HEK293 (cell line): ENCODE measurements around the gene PLEKHF1.
A peak's percentile ranks its signal among the peaks of the same experiment; 100 is the strongest.

Source experiments
- GLI4 ChIP-seq: fragments of 450-650 bp; formaldehyde crosslinking; IDR thresholded peaks from 2 replicates; pipeline ENCODE4 v1.5.1; 2016; ENCODE audit warnings: missing biosample characterization, missing genetic modification characterization
- HOXD13 ChIP-seq: sonication (generic); formaldehyde crosslinking; IDR thresholded peaks from 2 replicates; pipeline ENCODE4 v1.8.0; 2022; ENCODE audit warnings: missing genetic modification reagents, borderline replicate concordance
- KLF7 ChIP-seq: fragments of 450-650 bp; formaldehyde crosslinking; IDR thresholded peaks from 2 replicates; pipeline ENCODE4 v1.5.1; 2016; ENCODE audit warnings: missing biosample characterization, missing genetic modification characterization, borderline replicate concordance
- PATZ1 ChIP-seq: fragments of 450-650 bp; formaldehyde crosslinking; IDR thresholded peaks from 2 replicates; pipeline ENCODE4 v1.5.1; 2016; ENCODE audit warnings: missing biosample characterization, missing genetic modification characterization
- REPIN1 ChIP-seq: fragments of 450-650 bp; formaldehyde crosslinking; IDR thresholded peaks from 2 replicates; pipeline ENCODE4 v1.5.1; 2017; ENCODE audit warnings: missing biosample characterization, missing genetic modification characterization, low read depth
- REST ChIP-seq: fragments of 450-650 bp; formaldehyde crosslinking; IDR thresholded peaks from 2 replicates; pipeline ENCODE4 v1.5.1; 2016; ENCODE audit warnings: missing biosample characterization, missing genetic modification characterization
- SP2 ChIP-seq: fragments of 450-650 bp; formaldehyde crosslinking; IDR thresholded peaks from 2 replicates; pipeline ENCODE4 v1.5.1; 2016; ENCODE audit warnings: missing biosample characterization, missing genetic modification characterization
- ZBTB1 ChIP-seq: fragments of 450-650 bp; formaldehyde crosslinking; IDR thresholded peaks from 2 replicates; pipeline ENCODE4 v1.5.1; 2016; ENCODE audit warnings: missing biosample characterization, missing genetic modification characterization
- ZFP37 ChIP-seq: fragments of 450-650 bp; formaldehyde crosslinking; IDR thresholded peaks from 2 replicates; pipeline ENCODE4 v1.5.1; 2016; ENCODE audit warnings: missing biosample characterization, missing genetic modification characterization
- ZFP41 ChIP-seq: fragments of 450-650 bp; formaldehyde crosslinking; IDR thresholded peaks from 2 replicates; pipeline ENCODE4 v1.5.1; 2016; ENCODE audit warnings: missing biosample characterization, missing genetic modification characterization, borderline replicate concordance
- ZNF214 ChIP-seq: fragments of 450-650 bp; formaldehyde crosslinking; IDR thresholded peaks from 2 replicates; pipeline ENCODE4 v1.5.1; 2017; ENCODE audit warnings: missing biosample characterization, mild to moderate bottlenecking, missing genetic modification characterization, borderline replicate concordance
- ZNF23 ChIP-seq: fragments of 450-650 bp; formaldehyde crosslinking; IDR thresholded peaks from 2 replicates; pipeline ENCODE4 v1.5.1; 2016; ENCODE audit warnings: missing biosample characterization, missing genetic modification characterization, borderline replicate concordance
- ZNF24 ChIP-seq: fragments of 450-650 bp; formaldehyde crosslinking; IDR thresholded peaks from 2 replicates; pipeline ENCODE4 v1.5.1; 2016; ENCODE audit warnings: missing biosample characterization, missing genetic modification characterization
- ZNF302 ChIP-seq: fragments of 450-650 bp; formaldehyde crosslinking; IDR thresholded peaks from 2 replicates; pipeline ENCODE4 v1.5.1; 2016; ENCODE audit warnings: missing biosample characterization, missing genetic modification characterization, low read depth
- ZNF350 ChIP-seq: fragments of 450-650 bp; formaldehyde crosslinking; IDR thresholded peaks from 2 replicates; pipeline ENCODE4 v1.5.0; 2017; ENCODE audit warnings: missing biosample characterization, mild to moderate bottlenecking, missing genetic modification characterization
- ZNF354C ChIP-seq: fragments of 450-650 bp; formaldehyde crosslinking; IDR thresholded peaks from 2 replicates; pipeline ENCODE4 v1.5.1; 2016; ENCODE audit warnings: missing biosample characterization, missing genetic modification characterization, low read depth, borderline replicate concordance
- ZNF391 ChIP-seq: fragments of 450-650 bp; formaldehyde crosslinking; IDR thresholded peaks from 2 replicates; pipeline ENCODE4 v1.5.1; 2016; ENCODE audit warnings: low read depth, missing biosample characterization, missing genetic modification characterization, borderline replicate concordance
- ZNF561 ChIP-seq: fragments of 450-650 bp; IDR thresholded peaks from 2 replicates; pipeline ENCODE4 v1.5.1; 2018; ENCODE audit warnings: missing biosample characterization, missing genetic modification characterization, borderline replicate concordance
- ZNF585B ChIP-seq: fragments of 450-650 bp; formaldehyde crosslinking; IDR thresholded peaks from 2 replicates; pipeline ENCODE4 v1.5.1; 2016; ENCODE audit warnings: missing biosample characterization, missing genetic modification characterization
- ZNF629 ChIP-seq: fragments of 450-650 bp; formaldehyde crosslinking; IDR thresholded peaks from 2 replicates; pipeline ENCODE4 v1.5.1; 2017; ENCODE audit warnings: missing biosample characterization, missing genetic modification characterization
- ZNF645 ChIP-seq: fragments of 450-650 bp; formaldehyde crosslinking; IDR thresholded peaks from 2 replicates; pipeline ENCODE4; 2016; ENCODE audit warnings: missing biosample characterization, missing genetic modification characterization
- ZNF664 ChIP-seq: fragments of 450-650 bp; formaldehyde crosslinking; IDR thresholded peaks from 2 replicates; pipeline ENCODE4 v1.5.1; 2016; ENCODE audit warnings: missing biosample characterization, missing genetic modification characterization
- ZNF747 ChIP-seq: fragments of 450-650 bp; formaldehyde crosslinking; IDR thresholded peaks from 2 replicates; pipeline ENCODE4 v1.5.1; 2016; ENCODE audit warnings: missing biosample characterization, missing genetic modification characterization
- ZNF785 ChIP-seq: fragments of 450-650 bp; formaldehyde crosslinking; IDR thresholded peaks from 2 replicates; pipeline ENCODE4 v1.5.1; 2016; ENCODE audit warnings: missing biosample characterization, missing genetic modification characterization
- TF ChIP-seq, protein P1 (sequence below): fragments of 450-650 bp; formaldehyde crosslinking; IDR thresholded peaks from 2 replicates; pipeline ENCODE4 v1.5.1; 2016; ENCODE audit warnings: missing biosample characterization, missing genetic modification characterization, borderline replicate concordance
- TF ChIP-seq, protein P2 (sequence below): fragments of 450-650 bp; formaldehyde crosslinking; IDR thresholded peaks from 2 replicates; pipeline ENCODE4 v1.5.1; 2016; ENCODE audit warnings: missing biosample characterization, missing genetic modification characterization

PLEKHF1 gene

DNA sequence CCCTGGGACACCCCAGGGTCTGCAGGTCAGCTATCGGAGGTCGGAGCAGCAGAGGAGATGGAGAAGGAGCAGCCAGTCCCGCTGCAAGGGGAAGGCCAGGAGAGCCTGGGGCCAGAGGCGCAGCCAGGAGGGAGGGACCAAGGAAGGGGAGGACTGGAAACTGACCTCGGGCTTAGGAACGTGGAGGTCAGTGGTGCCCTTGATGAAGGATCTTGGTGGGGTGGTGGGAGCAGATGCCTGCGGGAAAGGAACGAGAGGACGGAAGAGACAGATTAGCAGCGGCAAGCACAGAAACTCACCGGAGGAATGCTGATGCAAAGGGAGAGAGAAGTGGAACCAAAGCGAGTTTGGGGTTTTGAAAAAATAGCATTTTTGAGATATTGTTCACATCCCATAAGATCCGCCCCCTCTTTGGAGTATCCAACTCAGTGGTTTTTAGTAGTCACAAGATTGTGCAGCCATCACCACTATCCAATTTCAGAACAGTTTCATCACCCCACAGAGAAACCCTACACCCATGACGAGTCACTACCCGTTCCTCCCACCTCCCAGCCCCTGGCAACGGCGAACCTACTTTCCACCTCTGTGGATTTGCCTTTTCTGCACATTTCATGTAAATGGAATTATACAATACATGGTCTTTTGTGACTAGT, 22.1 kb downstream of the PLEKHF1 start (continued):
- TF ChIP-seq, protein P1, sequence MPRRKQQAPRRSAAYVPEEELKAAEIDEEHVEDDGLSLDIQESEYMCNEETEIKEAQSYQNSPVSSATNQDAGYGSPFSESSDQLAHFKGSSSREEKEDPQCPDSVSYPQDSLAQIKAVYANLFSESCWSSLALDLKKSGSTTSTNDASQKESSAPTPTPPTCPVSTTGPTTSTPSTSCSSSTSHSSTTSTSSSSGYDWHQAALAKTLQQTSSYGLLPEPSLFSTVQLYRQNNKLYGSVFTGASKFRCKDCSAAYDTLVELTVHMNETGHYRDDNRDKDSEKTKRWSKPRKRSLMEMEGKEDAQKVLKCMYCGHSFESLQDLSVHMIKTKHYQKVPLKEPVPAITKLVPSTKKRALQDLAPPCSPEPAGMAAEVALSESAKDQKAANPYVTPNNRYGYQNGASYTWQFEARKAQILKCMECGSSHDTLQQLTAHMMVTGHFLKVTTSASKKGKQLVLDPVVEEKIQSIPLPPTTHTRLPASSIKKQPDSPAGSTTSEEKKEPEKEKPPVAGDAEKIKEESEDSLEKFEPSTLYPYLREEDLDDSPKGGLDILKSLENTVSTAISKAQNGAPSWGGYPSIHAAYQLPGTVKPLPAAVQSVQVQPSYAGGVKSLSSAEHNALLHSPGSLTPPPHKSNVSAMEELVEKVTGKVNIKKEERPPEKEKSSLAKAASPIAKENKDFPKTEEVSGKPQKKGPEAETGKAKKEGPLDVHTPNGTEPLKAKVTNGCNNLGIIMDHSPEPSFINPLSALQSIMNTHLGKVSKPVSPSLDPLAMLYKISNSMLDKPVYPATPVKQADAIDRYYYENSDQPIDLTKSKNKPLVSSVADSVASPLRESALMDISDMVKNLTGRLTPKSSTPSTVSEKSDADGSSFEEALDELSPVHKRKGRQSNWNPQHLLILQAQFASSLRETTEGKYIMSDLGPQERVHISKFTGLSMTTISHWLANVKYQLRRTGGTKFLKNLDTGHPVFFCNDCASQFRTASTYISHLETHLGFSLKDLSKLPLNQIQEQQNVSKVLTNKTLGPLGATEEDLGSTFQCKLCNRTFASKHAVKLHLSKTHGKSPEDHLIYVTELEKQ: peak; percentile 45; the same call in 1 of the 2 replicates
- no peak; the same call in 1 of the 2 replicates for TF ChIP-seq ZNF664 (tag by site-specific recombination)
- no peak for TF ChIP-seq ZNF585B (tag by site-specific recombination)
- peak; percentile 73 for TF ChIP-seq ZNF629 (tag by site-specific recombination)
- no peak for TF ChIP-seq ZBTB1
- TF ChIP-seq ZNF354C (tag by site-specific recombination): 0 out of 2 replicates have a peak, but pooled peaks have one; percentile 47
- no peak; the same call in 1 of the 2 replicates for TF ChIP-seq SP2 (tag by site-specific recombination)
- no peak for TF ChIP-seq KLF7
- TF ChIP-seq ZFP37: no peak
- no peak for TF ChIP-seq ZNF391 (tag by site-specific recombination)
- TF ChIP-seq PATZ1 (tag by site-specific recombination): peak; percentile 84
- TF ChIP-seq ZNF561 (tag by site-specific recombination): no peak
- TF ChIP-seq ZNF350 (tag by site-specific recombination): no peak
- no peak for TF ChIP-seq HOXD13 (CRISPR knock-in tag)
- 0 out of 2 replicates have a peak, but pooled peaks have one; percentile 72 for TF ChIP-seq ZNF747
- TF ChIP-seq REPIN1 (tag by site-specific recombination): no peak
- no peak for TF ChIP-seq ZNF23 (tag by site-specific recombination)
- TF ChIP-seq ZNF302 (tag by site-specific recombination): no peak
- TF ChIP-seq, protein P2, sequence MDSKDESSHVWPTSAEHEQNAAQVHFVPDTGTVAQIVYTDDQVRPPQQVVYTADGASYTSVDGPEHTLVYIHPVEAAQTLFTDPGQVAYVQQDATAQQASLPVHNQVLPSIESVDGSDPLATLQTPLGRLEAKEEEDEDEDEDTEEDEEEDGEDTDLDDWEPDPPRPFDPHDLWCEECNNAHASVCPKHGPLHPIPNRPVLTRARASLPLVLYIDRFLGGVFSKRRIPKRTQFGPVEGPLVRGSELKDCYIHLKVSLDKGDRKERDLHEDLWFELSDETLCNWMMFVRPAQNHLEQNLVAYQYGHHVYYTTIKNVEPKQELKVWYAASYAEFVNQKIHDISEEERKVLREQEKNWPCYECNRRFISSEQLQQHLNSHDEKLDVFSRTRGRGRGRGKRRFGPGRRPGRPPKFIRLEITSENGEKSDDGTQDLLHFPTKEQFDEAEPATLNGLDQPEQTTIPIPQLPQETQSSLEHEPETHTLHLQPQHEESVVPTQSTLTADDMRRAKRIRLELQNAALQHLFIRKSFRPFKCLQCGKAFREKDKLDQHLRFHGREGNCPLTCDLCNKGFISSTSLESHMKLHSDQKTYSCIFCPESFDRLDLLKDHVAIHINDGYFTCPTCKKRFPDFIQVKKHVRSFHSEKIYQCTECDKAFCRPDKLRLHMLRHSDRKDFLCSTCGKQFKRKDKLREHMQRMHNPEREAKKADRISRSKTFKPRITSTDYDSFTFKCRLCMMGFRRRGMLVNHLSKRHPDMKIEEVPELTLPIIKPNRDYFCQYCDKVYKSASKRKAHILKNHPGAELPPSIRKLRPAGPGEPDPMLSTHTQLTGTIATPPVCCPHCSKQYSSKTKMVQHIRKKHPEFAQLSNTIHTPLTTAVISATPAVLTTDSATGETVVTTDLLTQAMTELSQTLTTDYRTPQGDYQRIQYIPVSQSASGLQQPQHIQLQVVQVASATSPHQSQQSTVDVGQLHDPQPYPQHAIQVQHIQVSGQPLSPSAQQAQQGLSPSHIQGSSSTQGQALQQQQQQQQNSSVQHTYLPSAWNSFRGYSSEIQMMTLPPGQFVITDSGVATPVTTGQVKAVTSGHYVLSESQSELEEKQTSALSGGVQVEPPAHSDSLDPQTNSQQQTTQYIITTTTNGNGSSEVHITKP: peak; percentile 85
- no peak for TF ChIP-seq GLI4 (tag by site-specific recombination)
- TF ChIP-seq ZNF785 (tag by site-specific recombination): peak; percentile 58; the same call in 1 of the 2 replicates
- no peak for TF ChIP-seq ZNF645 (tag by site-specific recombination)
- peak; percentile 82; the same call in 1 of the 2 replicates for TF ChIP-seq ZNF24 (tag by site-specific recombination)
- no peak for TF ChIP-seq ZNF214 (tag by site-specific recombination)
- TF ChIP-seq REST: no peak; the same call in 1 of the 2 replicates
- TF ChIP-seq ZFP41 (tag by site-specific recombination): no peak
